Sigmoid colon (tissue), 7 donors: ENCODE results near the gene GPA33. TPM values are rescaled to one million over a fixed set of nuclear protein-coding genes. Genes with fewer than 3 reads are reported as not detected.
A peak's percentile ranks its signal among the peaks of the same experiment; 100 is the strongest.

Experiments
- DNase-seq: peaks from one replicate; pipeline ENCODE4 v3.0.0-alpha.2; 2019
- H3K27ac ChIP-seq, 4 donors: fragments of 200-600 bp; sonication (generic); one replicate each; pipeline ENCODE4 v1.5.1; 2016 to 2019; ENCODE audit warnings: mild to moderate bottlenecking in 1 of 4
- H3K27me3 ChIP-seq, 3 donors: fragments of 200-600 bp; sonication (generic); one replicate each; pipeline ENCODE4 v1.5.1; 2019; ENCODE audit warnings: mild to moderate bottlenecking in 1 of 3
- H3K36me3 ChIP-seq, 4 donors: fragments of 200-600 bp; sonication (generic); one replicate each; pipeline ENCODE4 v1.5.1; 2016 to 2019
- H3K4me1 ChIP-seq, 4 donors: fragments of 200-600 bp; sonication (generic); one replicate each; pipeline ENCODE4 v1.5.1; 2017 to 2019
- H3K4me3 ChIP-seq, 4 donors: fragments of 200-600 bp; sonication (generic); one replicate each; pipeline ENCODE4 v1.5.1; 2017 to 2019; ENCODE audit warnings: mild to moderate bottlenecking in 2 of 4, moderate library complexity in 1 of 4
- H3K9me3 ChIP-seq, 4 donors: fragments of 200-600 bp in 3 of 4; sonication (generic) in 3 of 4; one replicate each; pipeline versions ENCODE4 v1.5.1 to v1.6.1; 2013 to 2019
- CTCF ChIP-seq, 4 experiments: fragments of 450-650 bp in 3 of 4; fragments of 200-600 bp in 1 of 4; IDR thresholded peaks; one replicate each; pipeline ENCODE4 v1.5.1; 2016 to 2019; ENCODE audit warnings: antibody characterized with exemption in 4 of 4, mild to moderate bottlenecking in 3 of 4, moderate library complexity in 2 of 4
- EP300 ChIP-seq, 4 donors: sonication (generic); formaldehyde crosslinking; IDR thresholded peaks; one replicate each; pipeline ENCODE4 v1.6.1; 2017; ENCODE audit warnings: antibody characterized with exemption in 4 of 4
- POLR2A ChIP-seq, 2 donors: fragments of 450-650 bp; IDR thresholded peaks; one replicate each; pipeline ENCODE4 v1.6.1; 2016; ENCODE audit warnings: antibody characterized with exemption in 2 of 2, mild to moderate bottlenecking in 2 of 2, moderate library complexity in 2 of 2
- POLR2AphosphoS5 ChIP-seq, 4 donors: sonication (generic); formaldehyde crosslinking; IDR thresholded peaks; one replicate each; pipeline ENCODE4 v1.6.1; 2017; ENCODE audit warnings: antibody characterized with exemption in 4 of 4
- WGBS, 2 donors: extraction: QIAGEN DNeasy Blood & Tissue Kit; methylation state at CpG; one replicate each; pipeline ENCODE4 v1.1.7; 2013; 5-methylcytosine and 5-hydroxymethylcytosine counted together
- intact Hi-C: fragments of 100-400 bp; cut with DNase I; formaldehyde crosslinking; loops from one replicate; pipeline ENCODE4 v1.15.1; 2023
- polyA plus RNA-seq, 3 donors: library from polyadenylated mRNA; stranded (reverse); fragments of 200-250 nt; gene quantifications; one replicate each; pipeline ENCODE4 v1.2.3, GENCODE V29; 2013
- total RNA-seq, 4 donors: library from RNA; depleted of rRNA; stranded (reverse); fragments of >200 nt; gene quantifications; one replicate each; pipeline ENCODE4 v1.1.0, GENCODE V29; 2016
- donor health status: healthy with polysubstance abuse.
- donor health status: Bipolar disorder and iron deficiency.
- donor health status: healthy.

The GPA33 gene
- total and polyA plus RNA-seq, 7 donors: 0.28 to 363 (median 90.7) TPM; not detected in 2

GRCh38 chr1:167060141-167061072 lies 29.8 kb downstream of the GPA33 start:
- no peak for DNase-seq
- intact Hi-C loops: no loop called here
- H3K27ac ChIP-seq: no peak overlapping the region
- H3K4me1 ChIP-seq: peaks cover 0 to 7% (median 6%) of the 10 kb centered on the region in 4 donors
- H3K36me3 ChIP-seq: no peaks in the 10 kb centered on the region
- no peaks in the 10 kb centered on the region for H3K9me3 ChIP-seq
- WGBS, 2 donors: 85 to 86% methylated on average over 10 of the region's 10 CpGs
- no peak for TF ChIP-seq POLR2A (IDR thresholded peaks at IDR 0.05)
- peaks cover 0 to 6% (median 0%) of the 10 kb centered on the region in 3 donors for H3K27me3 ChIP-seq
- no peak overlapping the region for H3K4me3 ChIP-seq

GRCh38 chr1:167059809-167060107 lies 30.4 kb downstream of the GPA33 start:
- peaks cover 0 to 6% (median 0%) of the 10 kb centered on the region in 3 donors for H3K27me3 ChIP-seq
- 71 to 77% methylated on average over 1 of the region's 1 CpG for WGBS, 2 donors
- no peak overlapping the region for H3K27ac ChIP-seq
- no peak for DNase-seq
- no peak overlapping the region for H3K4me3 ChIP-seq
- H3K36me3 ChIP-seq: no peaks in the 10 kb centered on the region
- TF ChIP-seq POLR2AphosphoS5 (IDR thresholded peaks at IDR 0.05) (no peak), EP300 (IDR thresholded peaks at IDR 0.05) (no peak), POLR2A (IDR thresholded peaks at IDR 0.05) (no peak), CTCF (IDR thresholded peaks at IDR 0.05) (no peak)
- peaks cover 0 to 7% (median 6%) of the 10 kb centered on the region in 4 donors for H3K4me1 ChIP-seq
- intact Hi-C loops: loop anchor here (1.0 to 5.0 kb wide), 2 partner anchors 82 to 149 kb away; partner anchors contain the start of gene ILDR2
- H3K9me3 ChIP-seq: no peaks in the 10 kb centered on the region

GRCh38 chr1:167059045-167059808 lies 30.9 kb downstream of the GPA33 start:
- intact Hi-C loops: loop anchor here (1.0 to 5.0 kb wide), 2 partner anchors 82 to 149 kb away; partner anchors contain the start of gene ILDR2
- peak overlapping the region in 1 of 4 donors; percentile 13 for H3K27ac ChIP-seq
- TF ChIP-seq CTCF (IDR thresholded peaks at IDR 0.05) (peak; percentile 82 to 97 (median 92)), POLR2A (IDR thresholded peaks at IDR 0.05) (no peak), POLR2AphosphoS5 (IDR thresholded peaks at IDR 0.05) (no peak), EP300 (IDR thresholded peaks at IDR 0.05) (no peak)
- no peak overlapping the region for H3K4me3 ChIP-seq
- DNase-seq: peak; percentile 85
- H3K36me3 ChIP-seq: no peaks in the 10 kb centered on the region
- H3K27me3 ChIP-seq: peaks cover 0 to 6% (median 0%) of the 10 kb centered on the region in 3 donors
- 22 to 23% methylated on average over 17 of the region's 17 CpGs for WGBS, 2 donors
- H3K4me1 ChIP-seq: peaks cover 0 to 7% (median 6%) of the 10 kb centered on the region in 4 donors
- no peaks in the 10 kb centered on the region for H3K9me3 ChIP-seq

- no peak overlapping the region for H3K27ac ChIP-seq
- no peak overlapping the region for H3K4me3 ChIP-seq
- no peak for DNase-seq
- intact Hi-C loops: loop anchor here (1.0 to 5.0 kb wide), 2 partner anchors 80 to 172 kb away; partner anchors contain the start of gene ILDR2
- TF ChIP-seq POLR2A (IDR thresholded peaks at IDR 0.05) (no peak), EP300 (IDR thresholded peaks at IDR 0.05) (no peak), CTCF (IDR thresholded peaks at IDR 0.05) (peak; percentile 25 to 60 (median 53)), POLR2AphosphoS5 (IDR thresholded peaks at IDR 0.05) (no peak)
- 57 to 67% methylated on average over 6 of the region's 6 CpGs for WGBS, 2 donors
- peaks cover 0 to 7% (median 6%) of the 10 kb centered on the region in 4 donors for H3K4me1 ChIP-seq
- H3K27me3 ChIP-seq: peaks cover 0 to 6% (median 0%) of the 10 kb centered on the region in 3 donors
- H3K9me3 ChIP-seq: no peaks in the 10 kb centered on the region
- no peaks in the 10 kb centered on the region for H3K36me3 ChIP-seq
Measured at GRCh38 chr1:167057241-167057688, 32.9 kb downstream of the GPA33 start.
